Common myeloid progenitor, CD34-positive (primary cell): Measurements from ENCODE around the gene CD1C.

Experiments
- CTCF ChIA-PET: fragments of 350-600 bp; sonication (Branson Sonifier 250); formaldehyde crosslinking; loops from one replicate; lab custom pipeline; 2021; ENCODE audit warnings: antibody characterized with exemption; lab: Charles Lee
- POLR2A ChIA-PET: fragments of 350-600 bp; sonication (Branson Sonifier 250); formaldehyde crosslinking; loops from one replicate; lab custom pipeline; 2021; ENCODE audit warnings: antibody characterized with exemption; lab: Charles Lee
- DNase-seq, 3 donors: peaks; one replicate each; pipeline versions ENCODE4 v3.0.0 to v3.0.0-alpha.2; 2013
- H3K27ac ChIP-seq, 2 experiments: 1 replicate in 1 of 2; 2 replicates in 1 of 2; pipeline ENCODE4 v1.7.0; 2013; ENCODE audit warnings: inconsistent platforms in 2 of 2, low read length in 2 of 2, mild to moderate bottlenecking in 2 of 2, low read depth in 1 of 2, moderate library complexity in 1 of 2; ENCODE audit not compliant: severe bottlenecking in 2 of 2, insufficient read depth in 1 of 2, poor library complexity in 1 of 2
- H3K27me3 ChIP-seq, 5 experiments: replicated peaks in 2 of 5; 1 replicate in 3 of 5; 2 replicates in 2 of 5; pipeline versions ENCODE4 v1.6.1 to v1.7.0; 2013; ENCODE audit warnings: low read length in 4 of 5, mild to moderate bottlenecking in 2 of 5, moderate library complexity in 2 of 5, inconsistent platforms in 1 of 5; ENCODE audit not compliant: insufficient read depth in 5 of 5, control insufficient read depth in 4 of 5
- H3K36me3 ChIP-seq, 4 experiments: 1 replicate in 2 of 4; 2 replicates in 2 of 4; pipeline versions ENCODE4 v1.6.1 to v1.7.0; 2013; ENCODE audit warnings: low read length in 3 of 4, control low read depth in 1 of 4, mild to moderate bottlenecking in 1 of 4; ENCODE audit not compliant: control insufficient read depth in 4 of 4, insufficient read depth in 4 of 4
- H3K4me1 ChIP-seq, 4 experiments: 1 replicate in 3 of 4; 2 replicates in 1 of 4; pipeline versions ENCODE4 v1.6.1 to v1.7.1; 2013; ENCODE audit warnings: low read length in 3 of 4, mild to moderate bottlenecking in 3 of 4, control low read depth in 1 of 4, inconsistent platforms in 1 of 4, moderate library complexity in 1 of 4; ENCODE audit not compliant: control insufficient read depth in 4 of 4, insufficient read depth in 4 of 4; ENCODE audit errors: control extremely low read depth in 1 of 4
- H3K4me3 ChIP-seq, 7 experiments: 1 replicate in 4 of 7; 2 replicates in 3 of 7; pipeline versions ENCODE4 v1.5.1 to v1.7.0; 2013; ENCODE audit warnings: mild to moderate bottlenecking in 7 of 7, low read length in 6 of 7, moderate library complexity in 6 of 7, inconsistent platforms in 2 of 7, low read depth in 2 of 7, control low read depth in 1 of 7; ENCODE audit not compliant: insufficient read depth in 4 of 7, control insufficient read depth in 1 of 7; ENCODE audit errors: extremely low read depth in 1 of 7
- H3K9me3 ChIP-seq, 5 experiments: 1 replicate in 4 of 5; 2 replicates in 1 of 5; pipeline versions ENCODE4 v1.6.1 to v1.7.1; 2013; ENCODE audit warnings: low read length in 4 of 5, mild to moderate bottlenecking in 2 of 5, inconsistent platforms in 1 of 5, low read depth in 1 of 5, moderate library complexity in 1 of 5; ENCODE audit not compliant: control insufficient read depth in 4 of 5, insufficient read depth in 2 of 5; ENCODE audit errors: control extremely low read depth in 1 of 5
- WGBS: methylation state at CpG from one replicate; pipeline ENCODE4 v1.1.5; 2013; ENCODE audit not compliant: insufficient coverage; 5-methylcytosine and 5-hydroxymethylcytosine counted together

The CD1C gene

GRCh38 chr1:158285756-158286241 lies 3.9 kb upstream of the CD1C start:
- H3K4me3 ChIP-seq = peak overlapping the region in 2 of 7 experiments; percentile 13 to 45
- H3K4me1 ChIP-seq = peaks cover 12 to 60% (median 22%) of the 10 kb centered on the region in 4 experiments
- H3K27ac ChIP-seq = no peak overlapping the region
- H3K9me3 ChIP-seq = peaks cover 0 to 9% (median 0%) of the 10 kb centered on the region in 5 experiments
- WGBS = 0% methylated on average over 4 of the region's 7 CpGs
- H3K27me3 ChIP-seq = peaks cover 0 to 2% (median 0%) of the 10 kb centered on the region in 5 experiments
- DNase-seq = peak; percentile 83 to 94 (median 92)
- no peaks in the 10 kb centered on the region for H3K36me3 ChIP-seq
- CTCF ChIA-PET = no interaction called here
- POLR2A ChIA-PET = no interaction called here

- POLR2A ChIA-PET = no interaction called here
- CTCF ChIA-PET = interaction anchor here (1.2 kb wide), 1 partner anchor 43 kb away, joined by 3 read pairs; no protein-coding TSS in a partner anchor
- no peak for DNase-seq
These were observed 3.2 kb upstream of the CD1C start for GRCh38 chr1:158286487-158286886.

GRCh38 chr1:158286941-158287346 lies 2.8 kb upstream of the CD1C start:
- H3K4me1 ChIP-seq = peaks cover 12 to 66% (median 22%) of the 10 kb centered on the region in 4 experiments
- H3K36me3 ChIP-seq = no peaks in the 10 kb centered on the region
- DNase-seq = peak in 1 of 3 donors; percentile 14
- H3K27me3 ChIP-seq = peaks cover 0 to 2% (median 0%) of the 10 kb centered on the region in 5 experiments
- H3K4me3 ChIP-seq = no peak overlapping the region
- WGBS = no CpG with 5 or more reads among the region's 1 CpG
- CTCF ChIA-PET = interaction anchor here (1.2 kb wide), 1 partner anchor 42 kb away, joined by 3 read pairs; no protein-coding TSS in a partner anchor
- peaks cover 0 to 7% (median 0%) of the 10 kb centered on the region in 5 experiments for H3K9me3 ChIP-seq
- POLR2A ChIA-PET = no interaction called here
- H3K27ac ChIP-seq = no peak overlapping the region

More at GRCh38 chr1:158286487-158286886, 3.2 kb upstream of the CD1C start:
- no peaks in the 10 kb centered on the region for H3K36me3 ChIP-seq
- 88% methylated on average over 3 of the region's 4 CpGs for WGBS
- no peak overlapping the region for H3K4me3 ChIP-seq
- H3K27me3 ChIP-seq = peaks cover 0 to 2% (median 0%) of the 10 kb centered on the region in 5 experiments
- peaks cover 0 to 7% (median 0%) of the 10 kb centered on the region in 5 experiments for H3K9me3 ChIP-seq
- no peak overlapping the region for H3K27ac ChIP-seq
- H3K4me1 ChIP-seq = peaks cover 12 to 66% (median 22%) of the 10 kb centered on the region in 4 experiments

- Histone ChIP-seq H3K27ac (no peak overlapping the region), H3K36me3 (no peaks in the 10 kb centered on the region), H3K27me3 (peaks cover 0 to 3% (median 0%) of the 10 kb centered on the region in 5 experiments), H3K4me1 (peaks cover 7 to 43% (median 15%) of the 10 kb centered on the region in 4 experiments), H3K9me3 (no peaks in the 10 kb centered on the region), H3K4me3 (peak overlapping the region in 1 of 7 experiments; percentile 14)
- ChIA-PET CTCF (interaction anchor here (1.2 kb wide), 1 partner anchor 8 kb away, joined by 3 read pairs; no protein-coding TSS in a partner anchor), POLR2A (no interaction called here)
- DNase-seq = peak in 2 of 3 donors; percentile 22 to 26
- 57% methylated on average over 3 of the region's 5 CpGs for WGBS
These were observed 660 bp downstream of the CD1C start for GRCh38 chr1:158290321-158290844.

- H3K9me3 ChIP-seq = peaks cover 0 to 18% (median 3%) of the 10 kb centered on the region in 5 experiments
- ChIA-PET POLR2A (no interaction called here), CTCF (interaction anchor here (1.5 kb wide), 1 partner anchor 34 kb away, joined by 3 read pairs; no protein-coding TSS in a partner anchor)
- H3K4me1 ChIP-seq = peaks cover 0 to 6% (median under 1%) of the 10 kb centered on the region in 4 experiments
- H3K36me3 ChIP-seq = no peaks in the 10 kb centered on the region
- no peak for DNase-seq
- WGBS = 100% methylated on average over 2 of the region's 2 CpGs
- no peak overlapping the region for H3K27ac ChIP-seq
- H3K27me3 ChIP-seq = peaks cover 0 to 3% (median 0%) of the 10 kb centered on the region in 5 experiments
- H3K4me3 ChIP-seq = no peak overlapping the region
These were observed 6.1 kb downstream of the CD1C start for GRCh38 chr1:158295791-158296190.

GRCh38 chr1:158310623-158311022 lies 20.9 kb downstream of the CD1C start:
- no peak overlapping the region for H3K4me3 ChIP-seq
- no CpG with 5 or more reads among the region's 1 CpG for WGBS
- no peaks in the 10 kb centered on the region for H3K36me3 ChIP-seq
- POLR2A ChIA-PET = no interaction called here
- H3K27me3 ChIP-seq = no peaks in the 10 kb centered on the region
- CTCF ChIA-PET = interaction anchor here (0.7 kb wide), 1 partner anchor 16 kb away, joined by 3 read pairs; no protein-coding TSS in a partner anchor
- H3K4me1 ChIP-seq = no peaks in the 10 kb centered on the region
- no peak for DNase-seq
- peaks cover 0 to 5% (median 0%) of the 10 kb centered on the region in 5 experiments for H3K9me3 ChIP-seq
- H3K27ac ChIP-seq = no peak overlapping the region

GRCh38 chr1:158311066-158311465 lies 21.3 kb downstream of the CD1C start:
- WGBS = no CpG with 5 or more reads among the region's 2 CpGs
- no peaks in the 10 kb centered on the region for H3K36me3 ChIP-seq
- no peak for DNase-seq
- peaks cover 0 to 6% (median 0%) of the 10 kb centered on the region in 5 experiments for H3K9me3 ChIP-seq
- ChIA-PET POLR2A (no interaction called here), CTCF (interaction anchor here (0.7 kb wide), 1 partner anchor 15 kb away, joined by 3 read pairs; no protein-coding TSS in a partner anchor)
- no peaks in the 10 kb centered on the region for H3K27me3 ChIP-seq
- H3K4me1 ChIP-seq = no peaks in the 10 kb centered on the region
- H3K4me3 ChIP-seq = no peak overlapping the region
- H3K27ac ChIP-seq = no peak overlapping the region
